ENCODE results near the gene SRP19.
"Not testable (repeated sequence)": the region's sequence is repeated elsewhere in the genome, so short reads cannot be mapped to it uniquely, and the experiment has no call there.

Gene SRP19

DNA sequence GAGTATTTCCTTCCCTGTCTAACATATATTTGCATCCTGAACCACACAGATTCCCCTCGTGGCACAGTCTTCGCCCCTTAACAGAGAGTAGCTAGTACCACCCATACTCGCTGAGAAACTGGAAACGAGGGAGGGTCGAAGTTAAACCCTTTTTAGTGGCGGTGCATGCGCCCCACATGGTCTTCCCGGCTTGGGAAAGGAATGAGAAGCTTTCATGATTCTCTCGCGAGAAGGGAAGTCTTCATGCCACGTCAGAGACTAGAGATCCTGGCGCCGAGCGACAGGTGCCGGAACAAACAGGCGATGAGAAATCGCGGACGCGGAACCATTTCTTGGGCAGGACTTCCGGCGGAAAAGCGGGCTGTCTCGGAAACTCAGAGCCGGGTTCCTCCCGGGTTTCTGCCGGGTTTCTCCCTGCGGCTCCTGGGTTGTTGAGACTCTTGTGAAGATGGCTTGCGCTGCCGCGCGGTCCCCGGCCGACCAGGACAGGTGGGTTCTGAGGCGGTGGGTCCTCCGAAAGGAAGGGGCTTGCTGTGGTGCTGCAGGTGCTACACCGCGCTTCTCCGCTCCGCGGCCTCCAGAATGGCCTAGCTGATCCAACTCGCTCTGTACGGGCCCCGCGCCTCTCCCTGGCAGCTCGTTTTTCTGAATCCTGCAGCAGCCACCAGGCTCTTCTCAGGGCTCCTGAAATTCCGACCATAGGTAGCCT lies at the start of gene SRP19:
Gene SRP19, plus strand, starts transcription at position 359 of the 709 bp plus-strand sequence. Its CDS starts 90 bp downstream, at position 449.
- peak; percentile 97 for DNase-seq

DNA sequence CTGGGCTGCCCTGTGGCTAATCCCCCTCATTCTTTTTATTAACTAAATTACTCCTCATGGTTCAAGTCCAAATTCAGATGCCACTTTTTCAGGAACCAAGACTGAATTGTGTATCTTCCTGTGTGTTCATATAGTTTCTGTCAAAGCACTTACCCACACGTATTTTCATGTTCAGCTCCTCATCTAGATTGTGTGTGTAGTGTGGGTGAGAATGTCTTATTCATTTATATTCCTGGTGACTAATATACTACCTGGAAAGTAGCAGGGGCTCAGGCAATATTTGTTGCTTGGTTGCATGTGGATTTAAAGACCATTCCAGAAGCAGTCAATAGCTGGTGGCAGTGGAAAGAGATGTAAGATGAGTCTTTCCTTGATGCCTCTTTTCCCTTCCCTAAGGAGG lies 48.5 kb upstream of the SRP19 start:
- no peak for DNase-seq

DNA sequence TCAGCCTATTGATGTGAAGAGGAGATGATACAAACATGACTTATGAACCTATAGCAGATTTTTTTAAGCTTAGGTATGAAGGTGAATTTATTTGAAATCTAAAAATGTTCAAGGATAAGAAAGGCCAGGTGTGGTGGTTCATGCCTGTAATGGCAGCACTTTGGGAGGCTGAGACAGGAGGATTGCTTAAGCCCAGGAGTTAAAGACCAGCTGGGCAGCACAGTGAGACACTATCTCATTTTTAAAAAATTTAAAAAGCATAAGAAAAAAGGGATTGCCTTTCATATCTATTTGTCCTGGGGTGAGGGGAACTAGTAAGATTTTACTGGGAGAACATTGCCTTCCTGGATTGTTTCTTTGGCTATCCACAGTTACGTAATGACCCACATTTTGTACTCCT lies 40.8 kb upstream of the SRP19 start:
- DNase-seq: no peak

DNA sequence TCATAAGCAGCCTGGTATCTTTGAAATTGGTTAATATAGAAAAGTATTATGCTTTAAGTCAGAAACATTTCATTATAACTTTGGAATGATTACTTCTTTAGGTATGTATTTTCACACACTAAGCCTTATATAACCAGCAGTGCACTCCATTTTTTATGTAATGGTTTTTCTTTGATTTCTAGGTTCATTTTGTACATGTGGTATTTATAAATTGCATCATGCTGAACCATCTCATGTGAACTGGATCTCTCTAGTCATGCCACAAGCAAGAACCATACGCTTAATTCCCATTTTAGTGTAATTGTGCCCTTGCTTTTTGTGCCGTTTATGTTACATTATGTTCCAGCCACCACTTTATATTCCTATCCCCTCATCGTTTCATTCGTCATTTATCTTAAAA lies 38.6 kb upstream of the SRP19 start:
- DNase-seq: no peak

DNA sequence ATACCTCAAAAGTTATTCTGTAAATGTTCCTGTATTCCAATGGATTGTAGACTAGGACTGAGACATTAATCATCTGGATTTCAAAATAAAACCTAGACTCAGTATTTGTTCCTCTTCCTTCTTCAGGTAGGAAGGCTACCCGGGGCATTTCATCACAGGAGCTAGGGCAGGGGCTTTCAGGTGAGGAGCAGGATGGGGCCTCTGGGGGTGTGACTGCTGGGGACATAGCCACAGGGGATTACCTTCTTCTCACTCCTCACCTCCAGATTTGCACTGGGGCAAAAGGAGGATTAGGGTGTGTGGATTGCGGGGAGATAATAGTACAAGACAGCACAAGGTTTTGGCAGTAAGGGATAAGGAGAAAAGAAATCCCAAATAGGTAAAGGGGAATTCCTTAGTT lies 37.9 kb upstream of the SRP19 start:
- no peak for DNase-seq

DNA sequence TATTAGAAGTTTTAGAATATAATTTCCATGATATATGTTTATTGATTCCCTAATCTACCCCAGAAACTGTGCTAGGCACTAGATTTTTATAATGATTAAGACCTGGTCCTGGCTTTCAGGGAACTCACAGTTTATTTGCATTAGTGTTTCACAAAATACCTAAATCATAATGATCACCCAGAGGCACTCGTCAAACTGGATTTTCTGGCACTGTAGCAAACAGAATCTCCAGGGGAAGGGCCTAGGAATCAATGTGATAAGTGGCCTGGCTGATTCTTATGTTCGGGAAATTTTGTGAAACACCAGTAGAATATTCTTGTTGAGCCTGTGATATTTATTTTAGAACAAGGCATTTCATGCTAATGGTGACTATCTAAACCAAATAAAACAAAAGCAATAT lies 37.4 kb upstream of the SRP19 start:
- DNase-seq: no peak

DNA sequence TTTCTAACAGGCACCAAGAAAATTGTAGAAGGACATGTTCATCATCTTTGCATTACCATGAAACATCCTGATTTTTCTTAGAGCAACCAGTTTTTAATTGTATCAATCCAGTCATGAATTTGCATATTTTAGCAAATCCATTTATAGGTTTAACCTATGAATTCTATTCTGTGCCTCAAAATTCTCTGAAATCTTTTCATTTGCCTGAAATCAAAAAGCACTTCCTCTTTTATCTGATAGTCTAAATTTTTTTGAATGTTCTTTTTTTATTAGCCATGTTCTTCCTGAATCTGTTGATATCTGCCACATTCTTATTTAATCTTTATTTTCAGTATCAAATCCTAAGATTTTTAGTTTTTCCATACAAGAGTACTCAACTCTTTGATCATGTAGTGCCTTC lies 36.9 kb upstream of the SRP19 start:
- no peak for DNase-seq

DNA sequence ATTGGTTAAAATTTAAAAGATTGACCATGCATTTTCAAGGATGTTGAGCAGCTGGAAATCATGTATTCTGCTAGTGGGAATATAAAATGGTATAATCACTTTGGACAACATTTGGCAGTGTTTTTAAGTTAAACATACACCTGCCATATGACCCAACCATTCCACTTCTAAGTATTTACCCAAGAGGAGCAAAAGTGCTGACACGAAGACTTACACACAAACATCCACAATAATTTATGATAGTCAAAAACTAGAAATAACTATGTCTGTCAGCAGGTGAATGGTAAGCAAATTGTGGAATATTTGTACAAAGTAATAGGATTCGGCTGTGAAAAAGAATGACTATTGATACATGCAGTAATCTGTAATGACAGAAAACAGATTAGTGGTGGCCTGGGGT lies 30.7 kb upstream of the SRP19 start:
- no peak for DNase-seq

DNA sequence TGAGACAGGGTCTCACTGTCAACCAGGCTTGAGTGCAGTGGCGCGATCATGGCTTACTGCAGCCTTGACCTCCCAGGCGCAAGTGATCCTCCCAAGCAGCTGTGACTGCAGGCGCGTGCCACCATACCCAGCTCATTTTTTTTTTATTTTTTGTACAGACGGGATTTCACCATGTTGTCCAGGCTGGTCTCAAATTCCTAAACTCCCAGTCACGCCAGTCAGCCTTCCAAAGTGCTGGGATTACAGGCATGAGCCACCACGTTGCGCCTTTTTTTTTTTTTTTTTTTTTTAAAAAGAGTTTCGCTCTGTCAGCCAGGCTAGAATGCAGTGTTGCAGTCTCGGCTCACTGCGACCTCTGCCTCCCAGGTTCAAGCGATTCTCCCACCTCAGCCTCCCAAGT lies 27.1 kb upstream of the SRP19 start:
- no peak for DNase-seq

DNA sequence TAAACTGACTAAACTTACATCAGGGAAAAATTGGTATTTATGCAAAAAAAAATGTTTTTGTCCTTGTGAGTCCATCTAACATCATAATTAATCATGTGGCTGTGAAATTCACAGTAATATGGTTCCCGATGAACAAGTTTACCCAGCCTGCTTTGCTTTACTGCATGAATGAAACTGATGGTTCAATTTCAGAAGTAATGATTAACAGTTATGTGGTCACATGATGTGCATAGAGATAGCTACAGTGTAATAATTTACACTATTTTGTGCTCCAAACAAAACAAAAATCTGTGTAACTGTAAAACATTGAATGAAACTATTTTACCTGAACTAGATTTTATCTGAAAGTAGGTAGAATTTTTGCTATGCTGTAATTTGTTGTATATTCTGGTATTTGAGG lies 16.6 kb upstream of the SRP19 start:
- no peak for DNase-seq

DNA sequence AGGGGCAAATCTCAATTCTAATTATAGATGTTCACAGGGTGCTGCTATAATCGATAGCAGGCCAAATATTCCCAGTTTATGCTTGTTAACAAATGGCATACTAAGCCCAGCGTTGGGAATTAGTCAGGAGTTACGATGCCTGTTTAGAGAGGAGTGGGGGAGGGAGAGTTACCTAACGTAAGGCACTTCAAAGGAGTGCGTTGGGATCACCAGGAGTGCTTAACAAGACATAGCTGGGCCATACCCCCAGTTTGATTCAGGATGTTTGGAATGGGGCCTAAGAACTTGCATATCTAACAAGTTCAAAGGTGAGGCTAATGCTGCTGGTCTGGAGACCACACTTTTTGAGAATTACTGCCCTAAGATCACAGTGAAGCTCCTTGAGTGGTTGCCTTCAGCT lies 14.5 kb upstream of the SRP19 start:
- DNase-seq: no peak

DNA sequence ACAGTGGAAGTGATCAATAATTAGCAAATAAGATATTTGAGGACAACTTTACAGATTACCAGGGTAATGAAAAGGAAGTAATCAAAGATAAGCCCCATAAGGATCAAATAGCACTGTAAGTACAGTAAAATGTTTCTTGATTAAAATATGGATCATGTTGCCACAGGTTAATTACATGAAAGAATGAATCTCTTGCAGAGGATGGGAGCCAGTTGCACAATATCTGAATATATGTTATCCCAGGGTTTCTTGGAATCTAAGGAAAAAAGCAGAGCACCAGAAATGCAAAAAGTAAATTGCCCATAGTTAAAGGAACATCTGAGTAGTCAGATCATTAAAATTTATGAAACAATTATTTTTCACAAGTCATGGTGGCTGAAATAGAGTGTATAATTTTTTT lies 13.8 kb upstream of the SRP19 start:
- DNase-seq: no peak

DNA sequence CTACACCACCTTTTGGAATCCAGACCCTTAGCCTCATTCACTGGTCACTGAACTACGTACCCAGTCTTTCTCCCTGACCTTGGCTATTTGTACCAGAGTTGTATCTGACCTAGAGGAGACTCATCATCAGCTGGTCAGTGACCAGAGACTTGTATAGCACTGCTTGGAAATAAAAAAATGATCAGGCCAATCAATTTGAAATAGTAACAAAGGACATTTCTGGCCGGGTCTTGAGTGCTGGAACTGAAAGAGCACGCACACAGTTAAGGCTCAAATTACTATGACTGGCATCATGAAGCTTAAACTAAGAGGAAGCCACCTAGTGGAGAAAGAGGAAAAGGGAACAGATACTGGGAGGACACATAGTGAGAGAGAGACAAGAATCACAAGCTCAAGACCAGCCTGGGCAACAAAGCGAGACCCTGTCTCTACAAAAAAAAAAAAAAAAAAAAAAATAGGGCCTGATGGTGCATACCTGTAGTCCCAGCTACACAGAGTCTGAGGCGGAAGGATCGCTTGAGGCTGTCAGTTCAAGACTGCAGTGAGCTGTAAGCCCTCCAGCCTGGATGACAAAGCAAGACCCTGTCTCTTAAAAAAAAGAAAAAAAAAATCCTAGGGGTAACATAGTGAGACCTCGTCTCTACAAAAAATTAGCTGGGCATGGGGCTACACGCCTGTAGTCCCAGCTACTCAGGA lies 12.8 kb upstream of the SRP19 start:
- peak; percentile 75 for DNase-seq

DNA sequence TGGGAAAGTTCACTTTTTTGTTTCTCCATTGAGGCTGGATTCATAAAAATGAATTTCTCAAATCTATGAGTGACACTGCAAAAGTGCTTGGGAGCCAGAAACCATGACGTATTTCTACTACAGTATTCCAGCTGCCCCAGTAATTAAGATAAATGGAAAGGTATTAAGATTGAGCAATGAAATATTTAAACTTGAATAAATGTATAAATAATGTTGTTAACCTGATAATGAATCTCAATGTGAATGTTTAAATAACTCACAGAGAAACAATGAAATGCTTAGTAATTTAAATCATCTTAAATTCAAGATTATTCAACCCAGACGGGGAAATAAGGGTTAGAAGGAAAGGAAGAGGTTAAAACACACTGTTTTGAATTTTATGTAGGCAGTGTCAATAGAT lies 11.2 kb upstream of the SRP19 start:
- DNase-seq: no peak

DNA sequence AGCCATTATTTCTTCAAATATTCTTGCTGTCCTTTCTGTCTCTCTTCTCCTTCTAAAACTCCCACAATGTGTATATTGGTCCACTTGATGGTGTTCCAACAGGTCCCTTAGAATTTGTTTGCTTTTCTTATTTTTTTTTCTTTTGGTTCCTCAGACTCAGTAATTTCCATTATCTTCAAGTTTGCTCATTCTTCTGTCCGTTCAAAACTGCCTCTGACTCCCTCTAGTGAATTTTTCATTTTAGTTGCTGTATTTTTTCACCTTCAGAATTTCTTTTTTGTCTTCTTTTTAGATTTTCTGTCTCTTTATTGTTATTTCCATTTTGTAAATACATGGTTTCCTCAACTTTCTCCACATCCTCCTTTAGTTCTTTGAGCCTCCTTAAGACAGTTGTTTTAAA lies 6.4 kb upstream of the SRP19 start:
- DNase-seq: no peak

DNA sequence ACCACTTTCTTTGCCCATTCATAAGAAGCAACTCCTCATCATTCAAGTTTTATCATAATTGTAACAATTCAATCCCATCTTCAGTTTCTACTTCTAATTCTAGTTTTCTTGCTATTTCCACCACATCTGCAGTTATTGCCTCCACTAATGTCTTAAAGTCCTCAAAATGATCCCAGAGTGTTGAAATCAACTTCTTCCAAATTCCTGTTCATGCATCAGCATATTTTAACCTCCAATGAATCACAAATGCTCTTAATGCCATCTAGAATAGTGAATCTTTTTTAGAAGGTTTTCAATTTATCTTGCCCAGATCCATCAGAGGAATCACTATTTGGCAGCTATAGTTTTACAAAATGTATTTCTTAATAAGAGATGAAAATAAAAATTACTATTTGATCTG lies 3.2 kb upstream of the SRP19 start:
- DNase-seq: no peak

DNA sequence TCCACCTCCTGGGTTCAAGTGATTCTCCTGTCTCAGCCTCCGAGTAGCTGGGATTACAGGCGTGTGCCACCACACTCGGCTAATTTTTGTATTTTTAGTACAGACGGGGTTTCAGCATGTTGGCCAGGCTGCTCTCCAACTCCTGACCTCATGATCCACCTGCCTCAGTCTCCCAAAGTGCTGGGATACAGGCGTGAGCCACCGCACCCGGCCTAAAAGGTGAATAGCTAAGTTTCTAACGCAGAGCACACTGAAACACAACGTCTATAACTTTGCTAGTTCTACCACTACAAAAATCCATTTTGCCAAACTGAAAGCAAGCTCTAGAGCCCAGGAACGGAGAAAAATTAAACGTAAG lies 537 bp upstream of the SRP19 start:
- DNase-seq: not testable (repeated sequence)

DNA sequence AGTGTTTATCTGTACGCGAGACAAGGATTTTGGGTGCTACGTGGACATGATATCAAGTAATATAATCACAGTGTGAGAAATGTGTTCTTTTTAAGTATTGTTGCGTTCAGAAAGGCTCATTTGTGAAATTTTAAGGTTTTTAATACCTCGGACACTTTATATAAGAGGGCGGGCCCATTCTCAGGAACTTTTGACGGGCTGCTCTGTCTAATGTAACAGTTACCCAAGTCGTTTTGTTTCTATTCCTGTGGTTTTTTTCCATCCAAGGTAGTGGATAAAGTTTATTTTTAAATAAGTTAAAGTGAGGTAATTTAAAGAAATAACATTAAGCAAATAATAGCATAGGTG lies 525 bp downstream of the SRP19 start:
- no peak for DNase-seq

DNA sequence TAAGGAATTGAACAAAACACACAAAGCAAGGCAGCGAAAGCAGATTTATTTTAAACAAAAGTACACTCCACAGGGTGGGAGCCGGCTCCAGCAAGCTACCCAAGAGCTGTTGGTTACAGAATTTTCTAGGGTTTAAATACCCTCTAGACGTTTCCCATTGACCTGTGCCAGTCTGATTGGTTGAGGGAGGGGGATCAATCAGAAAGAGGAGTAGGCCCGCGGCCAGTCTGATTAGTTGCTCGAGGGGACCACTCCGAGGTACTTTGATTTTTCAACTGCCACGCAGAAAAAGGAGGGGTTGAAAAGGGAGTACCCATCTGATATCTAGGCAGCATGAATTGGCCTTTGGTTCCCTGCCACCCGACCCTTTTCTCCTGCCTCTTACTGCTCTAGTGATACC lies 998 bp downstream of the SRP19 start:
- no peak for DNase-seq

DNA sequence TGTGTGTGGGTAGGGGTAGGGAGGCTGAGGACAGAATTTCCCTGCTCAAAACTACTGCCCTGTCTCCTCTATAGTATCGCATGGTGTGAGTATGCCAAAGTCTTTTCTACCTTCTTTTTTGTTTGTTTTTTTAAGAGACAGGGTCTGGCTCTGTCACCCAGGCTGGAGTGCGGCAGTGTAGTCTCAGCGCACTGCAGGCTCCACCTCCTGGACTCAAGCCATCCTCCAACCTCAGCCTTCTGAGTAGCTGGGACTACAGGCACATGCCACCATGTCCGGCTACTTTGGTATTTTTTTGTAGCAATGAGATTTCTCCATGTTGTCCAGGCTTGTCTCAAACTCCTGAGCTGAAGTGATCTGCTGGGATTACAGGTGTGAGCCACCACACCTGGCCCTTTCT lies 2.5 kb downstream of the SRP19 start:
- no peak for DNase-seq

DNA sequence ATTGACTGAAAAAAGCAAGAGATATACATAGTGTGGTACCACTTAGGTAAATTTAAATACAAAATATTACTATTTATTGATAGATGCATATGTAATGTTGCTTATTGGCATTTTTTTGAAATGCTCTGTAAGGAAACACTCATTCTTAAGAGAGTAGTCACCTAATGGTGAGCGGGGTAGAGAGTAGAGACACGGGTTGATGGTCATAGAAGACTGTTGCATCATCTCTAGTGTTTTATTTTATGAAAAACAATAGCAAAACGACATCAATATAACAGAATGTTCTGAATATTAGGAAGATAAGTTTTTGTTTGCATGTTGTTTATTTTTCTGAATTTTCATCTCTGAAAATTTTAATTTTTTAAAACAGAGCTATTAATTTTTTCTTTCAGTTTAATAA lies 4.0 kb downstream of the SRP19 start:
- no peak for DNase-seq

DNA sequence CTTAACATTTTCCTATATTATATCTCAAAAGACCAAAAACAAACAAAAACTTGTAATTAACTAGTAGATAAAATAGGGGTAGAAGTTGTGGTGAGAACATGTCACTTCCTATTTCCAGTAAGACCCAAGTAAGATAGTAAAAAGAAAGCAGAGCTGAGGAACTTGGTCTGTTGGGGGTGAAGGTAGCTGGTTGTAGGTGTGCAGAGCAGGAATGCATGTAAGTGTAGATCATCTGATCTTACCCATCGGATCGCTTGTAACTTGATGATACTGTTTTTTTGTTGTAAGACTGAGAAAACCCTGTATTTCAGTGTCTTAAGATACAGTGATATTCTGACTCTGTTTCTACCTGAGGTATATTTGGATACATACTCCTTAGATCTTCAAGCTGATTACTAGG lies 5.7 kb downstream of the SRP19 start:
- DNase-seq: no peak

DNA sequence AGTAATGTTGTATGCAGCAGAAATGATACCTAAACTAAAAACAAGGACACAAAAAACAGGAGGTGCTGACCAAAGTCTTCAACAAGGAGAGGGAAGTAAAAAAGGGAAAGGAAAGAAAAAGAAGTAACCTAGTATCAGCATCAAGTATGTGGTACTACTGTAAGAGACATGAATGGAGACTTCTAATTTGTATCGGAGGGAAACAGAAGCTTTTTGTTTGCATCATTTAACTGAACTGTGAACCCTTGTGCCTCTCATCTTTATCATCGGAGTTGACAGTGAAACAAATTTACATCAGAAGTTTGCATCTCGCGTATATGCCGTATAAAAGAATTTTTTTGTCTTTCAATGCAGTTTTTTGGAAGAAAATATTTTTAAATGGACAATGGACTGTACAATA lies 6.3 kb downstream of the SRP19 start:
- no peak for DNase-seq

DNA sequence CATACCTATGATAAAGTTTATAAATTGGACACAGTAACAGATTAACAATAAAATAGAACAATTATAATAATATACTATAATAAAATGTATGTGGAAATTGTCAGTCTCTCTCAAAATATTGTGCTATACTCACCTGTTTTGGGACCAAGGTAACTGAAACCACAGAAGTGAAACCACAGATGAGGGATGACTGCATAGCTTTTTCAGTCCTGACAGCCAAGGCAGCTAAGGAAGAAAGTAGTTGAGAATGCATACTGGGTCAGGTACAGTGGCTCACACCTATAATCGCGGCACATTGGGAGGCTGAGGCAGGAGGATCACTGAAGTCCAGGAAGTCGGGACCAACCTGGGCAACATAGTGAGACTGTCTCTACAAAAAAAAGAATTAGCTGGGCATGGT lies 8.9 kb downstream of the SRP19 start:
- peak; percentile 80 for DNase-seq

DNA sequence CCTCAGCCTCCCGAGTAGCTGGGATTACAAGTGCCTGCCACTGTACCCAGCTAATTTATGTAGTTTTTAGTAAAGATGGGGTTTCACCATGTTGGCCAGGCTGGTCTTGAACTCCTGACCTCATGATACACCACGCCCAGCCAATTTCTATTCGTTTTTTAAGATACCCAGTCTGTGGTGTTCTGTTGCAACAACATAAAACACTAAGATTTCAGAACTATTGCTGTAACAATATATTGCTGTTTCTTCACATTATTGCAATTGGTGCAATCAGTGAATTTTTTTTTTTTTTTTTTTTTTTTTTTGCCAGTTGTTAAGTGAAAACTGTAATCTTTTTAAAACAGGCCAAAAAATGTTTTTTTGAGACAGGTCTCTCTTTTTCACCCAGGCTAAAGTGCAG lies 9.9 kb downstream of the SRP19 start:
- no peak for DNase-seq

Measured in RPMI8226 (cell line).